Ovary (tissue), 3 donors: ENCODE results near the gene SLC39A2.

Experiments
- POLR2A ChIP-seq: fragments of 450-650 bp; IDR thresholded peaks from one replicate; pipeline ENCODE4 v1.6.1; 2017; ENCODE audit warnings: antibody characterized with exemption, mild to moderate bottlenecking, moderate library complexity
- TF ChIP-seq, protein P1 (sequence below), 3 donors: fragments of 450-650 bp in 2 of 3; fragments of 200-600 bp in 1 of 3; IDR thresholded peaks; one replicate each; pipeline versions ENCODE4 v1.5.1 to v1.8.0; 2016 to 2022; ENCODE audit warnings: antibody characterized with exemption in 3 of 3, mild to moderate bottlenecking in 1 of 3
- donor health status: DM: no; HTN: no; CAD: no.

DNA sequence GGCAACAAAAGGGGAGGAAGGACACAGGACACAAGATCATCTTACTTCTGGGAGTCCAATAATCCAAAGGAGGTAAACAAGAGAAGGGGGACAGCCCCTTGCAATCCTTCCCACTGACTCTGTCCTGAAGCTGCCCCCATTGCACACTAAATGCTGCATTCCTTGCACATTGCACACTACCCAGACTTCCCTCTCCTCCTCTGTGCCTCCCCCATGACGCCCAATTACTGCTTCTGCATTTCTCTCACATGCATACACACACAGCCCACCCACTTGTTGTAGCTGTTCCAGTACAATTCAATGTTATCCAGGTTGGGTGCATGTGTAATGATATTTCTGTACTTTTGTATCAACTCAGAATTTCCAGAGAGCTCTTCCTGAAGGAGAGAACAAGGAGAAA, 20.3 kb downstream of the SLC39A2 start:
- TF ChIP-seq, protein P1, sequence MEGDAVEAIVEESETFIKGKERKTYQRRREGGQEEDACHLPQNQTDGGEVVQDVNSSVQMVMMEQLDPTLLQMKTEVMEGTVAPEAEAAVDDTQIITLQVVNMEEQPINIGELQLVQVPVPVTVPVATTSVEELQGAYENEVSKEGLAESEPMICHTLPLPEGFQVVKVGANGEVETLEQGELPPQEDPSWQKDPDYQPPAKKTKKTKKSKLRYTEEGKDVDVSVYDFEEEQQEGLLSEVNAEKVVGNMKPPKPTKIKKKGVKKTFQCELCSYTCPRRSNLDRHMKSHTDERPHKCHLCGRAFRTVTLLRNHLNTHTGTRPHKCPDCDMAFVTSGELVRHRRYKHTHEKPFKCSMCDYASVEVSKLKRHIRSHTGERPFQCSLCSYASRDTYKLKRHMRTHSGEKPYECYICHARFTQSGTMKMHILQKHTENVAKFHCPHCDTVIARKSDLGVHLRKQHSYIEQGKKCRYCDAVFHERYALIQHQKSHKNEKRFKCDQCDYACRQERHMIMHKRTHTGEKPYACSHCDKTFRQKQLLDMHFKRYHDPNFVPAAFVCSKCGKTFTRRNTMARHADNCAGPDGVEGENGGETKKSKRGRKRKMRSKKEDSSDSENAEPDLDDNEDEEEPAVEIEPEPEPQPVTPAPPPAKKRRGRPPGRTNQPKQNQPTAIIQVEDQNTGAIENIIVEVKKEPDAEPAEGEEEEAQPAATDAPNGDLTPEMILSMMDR (IDR thresholded peaks at IDR 0.05): no peak
- TF ChIP-seq POLR2A: no peak
